ENCODE results near the gene CFAP45.

DNA sequence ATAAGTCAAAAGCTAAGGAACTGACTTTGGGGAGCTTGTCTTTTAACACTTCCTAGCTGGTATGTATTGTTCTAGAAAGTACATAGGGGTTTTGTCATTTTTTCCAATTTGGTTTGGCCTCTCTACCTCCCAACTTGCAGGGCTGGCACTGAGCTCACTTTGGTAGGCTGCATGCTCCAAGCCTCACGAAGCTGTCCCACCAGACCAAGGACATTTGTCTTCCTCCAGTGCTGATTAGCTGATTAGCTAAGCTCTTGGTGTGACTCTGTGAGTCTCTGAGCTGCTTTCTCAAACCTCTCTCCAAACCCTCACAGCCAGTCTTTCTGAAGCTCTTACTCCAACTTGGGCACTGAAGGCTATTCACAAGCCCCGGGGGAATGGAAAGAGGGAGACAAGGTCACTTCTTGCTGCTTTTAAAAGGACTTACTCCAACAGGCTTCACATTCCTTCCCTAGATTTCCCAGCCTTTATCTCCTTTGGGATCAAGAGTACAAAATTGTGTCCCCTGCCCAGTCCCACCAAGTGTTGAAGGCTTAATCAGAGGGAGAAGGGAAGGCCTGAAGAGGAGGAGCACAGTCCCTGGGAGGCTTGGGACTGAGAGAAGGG lies 893 bp upstream of the CFAP45 start:
- TF ChIP-seq, protein P1, sequence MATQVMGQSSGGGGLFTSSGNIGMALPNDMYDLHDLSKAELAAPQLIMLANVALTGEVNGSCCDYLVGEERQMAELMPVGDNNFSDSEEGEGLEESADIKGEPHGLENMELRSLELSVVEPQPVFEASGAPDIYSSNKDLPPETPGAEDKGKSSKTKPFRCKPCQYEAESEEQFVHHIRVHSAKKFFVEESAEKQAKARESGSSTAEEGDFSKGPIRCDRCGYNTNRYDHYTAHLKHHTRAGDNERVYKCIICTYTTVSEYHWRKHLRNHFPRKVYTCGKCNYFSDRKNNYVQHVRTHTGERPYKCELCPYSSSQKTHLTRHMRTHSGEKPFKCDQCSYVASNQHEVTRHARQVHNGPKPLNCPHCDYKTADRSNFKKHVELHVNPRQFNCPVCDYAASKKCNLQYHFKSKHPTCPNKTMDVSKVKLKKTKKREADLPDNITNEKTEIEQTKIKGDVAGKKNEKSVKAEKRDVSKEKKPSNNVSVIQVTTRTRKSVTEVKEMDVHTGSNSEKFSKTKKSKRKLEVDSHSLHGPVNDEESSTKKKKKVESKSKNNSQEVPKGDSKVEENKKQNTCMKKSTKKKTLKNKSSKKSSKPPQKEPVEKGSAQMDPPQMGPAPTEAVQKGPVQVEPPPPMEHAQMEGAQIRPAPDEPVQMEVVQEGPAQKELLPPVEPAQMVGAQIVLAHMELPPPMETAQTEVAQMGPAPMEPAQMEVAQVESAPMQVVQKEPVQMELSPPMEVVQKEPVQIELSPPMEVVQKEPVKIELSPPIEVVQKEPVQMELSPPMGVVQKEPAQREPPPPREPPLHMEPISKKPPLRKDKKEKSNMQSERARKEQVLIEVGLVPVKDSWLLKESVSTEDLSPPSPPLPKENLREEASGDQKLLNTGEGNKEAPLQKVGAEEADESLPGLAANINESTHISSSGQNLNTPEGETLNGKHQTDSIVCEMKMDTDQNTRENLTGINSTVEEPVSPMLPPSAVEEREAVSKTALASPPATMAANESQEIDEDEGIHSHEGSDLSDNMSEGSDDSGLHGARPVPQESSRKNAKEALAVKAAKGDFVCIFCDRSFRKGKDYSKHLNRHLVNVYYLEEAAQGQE (IDR thresholded peaks at IDR 0.05; ENCODE audit: unreplicated experiment), result no peak
- no peak for TF ChIP-seq EZH2 (IDR thresholded peaks at IDR 0.05; ENCODE audit: low read depth, unreplicated experiment)
- TF ChIP-seq, protein P2, sequence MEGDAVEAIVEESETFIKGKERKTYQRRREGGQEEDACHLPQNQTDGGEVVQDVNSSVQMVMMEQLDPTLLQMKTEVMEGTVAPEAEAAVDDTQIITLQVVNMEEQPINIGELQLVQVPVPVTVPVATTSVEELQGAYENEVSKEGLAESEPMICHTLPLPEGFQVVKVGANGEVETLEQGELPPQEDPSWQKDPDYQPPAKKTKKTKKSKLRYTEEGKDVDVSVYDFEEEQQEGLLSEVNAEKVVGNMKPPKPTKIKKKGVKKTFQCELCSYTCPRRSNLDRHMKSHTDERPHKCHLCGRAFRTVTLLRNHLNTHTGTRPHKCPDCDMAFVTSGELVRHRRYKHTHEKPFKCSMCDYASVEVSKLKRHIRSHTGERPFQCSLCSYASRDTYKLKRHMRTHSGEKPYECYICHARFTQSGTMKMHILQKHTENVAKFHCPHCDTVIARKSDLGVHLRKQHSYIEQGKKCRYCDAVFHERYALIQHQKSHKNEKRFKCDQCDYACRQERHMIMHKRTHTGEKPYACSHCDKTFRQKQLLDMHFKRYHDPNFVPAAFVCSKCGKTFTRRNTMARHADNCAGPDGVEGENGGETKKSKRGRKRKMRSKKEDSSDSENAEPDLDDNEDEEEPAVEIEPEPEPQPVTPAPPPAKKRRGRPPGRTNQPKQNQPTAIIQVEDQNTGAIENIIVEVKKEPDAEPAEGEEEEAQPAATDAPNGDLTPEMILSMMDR (conservative IDR thresholded peaks at IDR 0.05; ENCODE audit: low read depth in 2 of 2), result no peak
- TF ChIP-seq STAT1 (IDR thresholded peaks at IDR 0.05; ENCODE audit: unreplicated experiment), result no peak
- TF ChIP-seq POLR2AphosphoS5 (IDR thresholded peaks at IDR 0.05; ENCODE audit: low read depth), result no peak
- TF ChIP-seq NANOG (IDR thresholded peaks at IDR 0.05; ENCODE audit: borderline replicate concordance), result no peak
- TF ChIP-seq ZNF331 (CRISPR knock-in tag; IDR thresholded peaks at IDR 0.05; ENCODE audit: low read depth), result no peak
- TF ChIP-seq JUNB (IDR thresholded peaks at IDR 0.05; ENCODE audit: unreplicated experiment), result no peak
- TF ChIP-seq CREB1 (CRISPR knock-in tag; IDR thresholded peaks at IDR 0.05; ENCODE audit: low read depth), result no peak
- no peak for TF ChIP-seq EZH2phosphoT487 (IDR thresholded peaks at IDR 0.05; ENCODE audit: unreplicated experiment)

Measured in GM23338 (cell line).